SJSA1 (cell line): ENCODE results near the gene FBXL17. TPM values are rescaled to one million over a fixed set of nuclear protein-coding genes. Genes with fewer than 3 reads are reported as not detected.

Experiments used
- DNase-seq, 2 experiments: peaks; one replicate each; pipeline ENCODE4 v3.0.0-alpha.2; 2015 to 2020; ENCODE audit warnings: low spot score in 2 of 2, low read depth in 1 of 2
- H3K27ac ChIP-seq: fragments of 250-450 bp; sonication (Bioruptor Pico); 2 replicates; pipeline ENCODE4 v1.5.1; 2020; ENCODE audit warnings: mild to moderate bottlenecking, moderate library complexity
- H3K27me3 ChIP-seq: fragments of 250-450 bp; sonication (Bioruptor Pico); replicated peaks from 2 replicates; pipeline ENCODE4 v1.5.1; 2020; ENCODE audit warnings: mild to moderate bottlenecking, moderate library complexity
- H3K36me3 ChIP-seq: fragments of 250-450 bp; sonication (Bioruptor Pico); 2 replicates; pipeline ENCODE4 v1.5.1; 2020; ENCODE audit warnings: mild to moderate bottlenecking
- H3K4me1 ChIP-seq: fragments of 250-450 bp; sonication (Bioruptor Pico); replicated peaks from 2 replicates; pipeline ENCODE4 v1.6.1; 2021; ENCODE audit warnings: mild to moderate bottlenecking
- H3K4me3 ChIP-seq: fragments of 250-450 bp; sonication (Bioruptor Pico); 2 replicates; pipeline ENCODE4 v1.5.1; 2020; ENCODE audit warnings: mild to moderate bottlenecking
- H3K9me3 ChIP-seq: fragments of 250-450 bp; sonication (Bioruptor Pico); replicated peaks from 2 replicates; pipeline ENCODE4 v1.5.1; 2020; ENCODE audit warnings: mild to moderate bottlenecking
- total RNA-seq: library from RNA; depleted of rRNA; stranded (reverse); fragments of >200 nt; shearing (Covaris generic); gene quantifications from 2 replicates; pipeline ENCODE4 v1.2.3, GENCODE V29; 2014

FBXL17 gene
- total RNA-seq, 1 experiment from 2014 or later, result 11.5 TPM

DNA sequence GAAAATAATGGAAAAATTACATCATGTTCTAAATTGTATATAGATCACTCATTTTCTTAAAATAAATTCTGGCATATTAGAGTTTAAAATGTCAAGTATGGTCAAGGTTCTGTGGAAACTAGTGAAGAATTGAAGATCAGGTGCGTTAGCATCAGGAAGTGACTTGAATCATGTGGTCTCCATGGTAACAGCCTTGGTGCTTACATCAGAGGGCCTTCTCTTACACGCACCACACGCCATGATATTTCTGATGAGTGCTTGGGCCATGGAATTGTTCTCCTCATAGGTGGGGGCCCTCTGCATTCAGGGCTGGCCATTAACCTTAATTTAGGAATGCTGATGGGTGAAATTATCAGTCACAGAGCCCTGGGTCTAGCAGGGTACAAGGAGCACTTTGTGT, 423.0 kb downstream of the FBXL17 start:
- Histone ChIP-seq H3K27me3 (no peaks in the 10 kb centered on the region), H3K4me3 (no peak overlapping the region), H3K36me3 (no peaks in the 10 kb centered on the region), H3K4me1 (no peaks in the 10 kb centered on the region), H3K27ac (no peak overlapping the region), H3K9me3 (no peaks in the 10 kb centered on the region)
- no peak for DNase-seq

GRCh38 chr5:107958432-107958831, 423.5 kb downstream of the FBXL17 start:
- Histone ChIP-seq H3K4me3 (no peak overlapping the region), H3K4me1 (no peaks in the 10 kb centered on the region), H3K9me3 (no peaks in the 10 kb centered on the region), H3K27ac (no peak overlapping the region), H3K36me3 (no peaks in the 10 kb centered on the region), H3K27me3 (no peaks in the 10 kb centered on the region)
- no peak for DNase-seq

DNA sequence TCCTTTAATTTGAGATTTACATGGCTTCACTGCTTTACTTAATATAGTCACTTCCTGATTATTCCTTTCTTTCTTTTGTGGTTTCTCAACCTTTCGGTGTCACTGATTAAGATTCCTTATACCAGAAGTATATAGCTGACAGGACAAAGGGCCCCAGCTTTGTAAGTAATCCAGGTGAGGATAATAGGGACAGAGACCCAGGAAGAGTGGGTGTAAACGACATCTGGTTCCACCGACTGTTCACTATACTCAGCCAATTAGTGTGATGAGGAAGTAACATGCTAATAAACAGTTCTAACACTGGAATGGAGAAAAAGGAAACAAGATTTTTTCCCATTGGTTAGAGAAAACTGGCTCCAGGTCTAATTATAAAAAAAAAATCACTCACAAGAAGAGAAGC, 424.8 kb downstream of the FBXL17 start:
- Histone ChIP-seq H3K27me3 (no peaks in the 10 kb centered on the region), H3K27ac (no peak overlapping the region), H3K4me3 (no peak overlapping the region), H3K9me3 (no peaks in the 10 kb centered on the region), H3K4me1 (no peaks in the 10 kb centered on the region), H3K36me3 (no peaks in the 10 kb centered on the region)
- DNase-seq, result no peak

- H3K27ac ChIP-seq, result no peak overlapping the region
- H3K36me3 ChIP-seq, result no peaks in the 10 kb centered on the region
- no peak for DNase-seq
- no peak overlapping the region for H3K4me3 ChIP-seq
- H3K9me3 ChIP-seq, result no peaks in the 10 kb centered on the region
- H3K4me1 ChIP-seq, result no peaks in the 10 kb centered on the region
- H3K27me3 ChIP-seq, result no peaks in the 10 kb centered on the region
Measured at GRCh38 chr5:107955321-107955720, 426.6 kb downstream of the FBXL17 start.

- Histone ChIP-seq H3K9me3 (no peaks in the 10 kb centered on the region), H3K27ac (no peak overlapping the region), H3K36me3 (0 out of 2 replicates have a peak, but pooled peaks cover 4% of the 10 kb centered on the region), H3K4me1 (no peaks in the 10 kb centered on the region), H3K4me3 (no peak overlapping the region), H3K27me3 (no peaks in the 10 kb centered on the region)
- no peak for DNase-seq
Measured at GRCh38 chr5:107954254-107954653, 427.6 kb downstream of the FBXL17 start.

DNA sequence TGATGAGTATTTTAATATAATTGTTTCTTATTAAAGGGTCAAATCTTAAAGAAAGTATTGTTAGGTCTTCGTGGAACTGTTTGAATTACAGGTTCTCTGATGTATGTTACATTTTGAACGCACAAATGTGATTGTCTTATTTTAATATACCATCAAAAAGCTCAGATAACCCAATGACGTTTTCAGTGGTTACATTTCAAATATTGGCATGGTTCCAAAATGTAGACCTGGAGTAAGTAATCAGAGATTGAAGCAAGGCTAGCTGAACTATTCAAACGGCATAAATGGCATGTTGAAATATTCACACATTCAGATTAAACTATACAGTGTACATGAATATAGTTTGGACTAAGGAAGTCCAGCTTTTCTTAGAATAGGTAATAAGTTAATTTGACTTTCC, 429.4 kb downstream of the FBXL17 start:
- Histone ChIP-seq H3K4me3 (no peak overlapping the region), H3K36me3 (0 out of 2 replicates have a peak, but pooled peaks cover 4% of the 10 kb centered on the region), H3K4me1 (no peaks in the 10 kb centered on the region), H3K9me3 (no peaks in the 10 kb centered on the region), H3K27ac (no peak overlapping the region), H3K27me3 (no peaks in the 10 kb centered on the region)
- DNase-seq, result no peak

DNA sequence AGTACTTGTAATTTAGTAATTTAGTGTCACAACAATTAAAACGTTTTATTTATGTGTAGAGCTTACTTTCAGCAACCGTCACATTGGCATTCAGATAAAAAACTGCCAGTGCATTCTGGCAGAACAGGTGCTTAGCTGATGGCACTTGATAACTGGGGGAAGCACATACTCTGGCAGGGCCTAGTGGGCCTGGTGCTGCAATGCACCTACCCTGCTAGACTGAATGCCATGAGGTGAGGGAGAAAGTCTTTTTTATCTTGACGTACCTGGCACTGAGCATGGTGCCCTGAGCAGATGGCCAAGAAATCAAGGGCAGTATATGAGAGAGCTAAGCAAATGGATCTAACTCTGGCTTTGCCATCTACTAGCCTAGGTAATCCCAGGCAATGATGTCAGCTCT, 430.6 kb downstream of the FBXL17 start:
- Histone ChIP-seq H3K27ac (no peak overlapping the region), H3K4me1 (no peaks in the 10 kb centered on the region), H3K4me3 (no peak overlapping the region), H3K27me3 (no peaks in the 10 kb centered on the region), H3K9me3 (no peaks in the 10 kb centered on the region), H3K36me3 (0 out of 2 replicates have a peak, but pooled peaks cover 4% of the 10 kb centered on the region)
- DNase-seq, result no peak

- Histone ChIP-seq H3K4me3 (no peak overlapping the region), H3K27ac (no peak overlapping the region), H3K36me3 (0 out of 2 replicates have a peak, but pooled peaks cover 4% of the 10 kb centered on the region), H3K27me3 (no peaks in the 10 kb centered on the region), H3K4me1 (no peaks in the 10 kb centered on the region), H3K9me3 (no peaks in the 10 kb centered on the region)
- no peak for DNase-seq
Measured at GRCh38 chr5:107950776-107951175, 431.1 kb downstream of the FBXL17 start.

GRCh38 chr5:107949688-107950341, 432.1 kb downstream of the FBXL17 start:
- Histone ChIP-seq H3K4me3 (no peak overlapping the region), H3K27ac (no peak overlapping the region), H3K36me3 (0 out of 2 replicates have a peak, but pooled peaks cover 4% of the 10 kb centered on the region), H3K9me3 (no peaks in the 10 kb centered on the region), H3K27me3 (no peaks in the 10 kb centered on the region), H3K4me1 (no peaks in the 10 kb centered on the region)
- DNase-seq, result no peak

DNA sequence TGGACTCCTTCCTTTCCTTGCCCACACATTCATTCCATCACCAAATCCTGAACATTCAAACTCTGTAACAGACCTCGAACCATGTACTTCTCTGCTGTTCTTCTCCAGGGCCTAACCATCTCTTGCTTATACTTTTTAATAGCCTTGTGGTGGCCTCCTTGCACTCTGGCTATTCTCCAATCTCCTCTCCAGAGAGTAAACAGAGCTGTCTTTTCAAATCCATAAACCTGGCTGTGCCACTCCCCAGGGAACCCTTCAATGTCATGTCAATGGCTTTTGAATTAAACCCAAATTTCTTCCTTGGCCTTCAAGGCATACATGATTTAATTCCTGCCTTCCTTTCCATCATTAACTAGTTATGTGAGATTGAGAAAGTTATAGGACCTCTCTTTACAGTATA, 433.5 kb downstream of the FBXL17 start:
- Histone ChIP-seq H3K4me1 (no peaks in the 10 kb centered on the region), H3K27me3 (no peaks in the 10 kb centered on the region), H3K27ac (no peak overlapping the region), H3K9me3 (no peaks in the 10 kb centered on the region), H3K36me3 (0 out of 2 replicates have a peak, but pooled peaks cover 4% of the 10 kb centered on the region), H3K4me3 (no peak overlapping the region)
- DNase-seq, result no peak

DNA sequence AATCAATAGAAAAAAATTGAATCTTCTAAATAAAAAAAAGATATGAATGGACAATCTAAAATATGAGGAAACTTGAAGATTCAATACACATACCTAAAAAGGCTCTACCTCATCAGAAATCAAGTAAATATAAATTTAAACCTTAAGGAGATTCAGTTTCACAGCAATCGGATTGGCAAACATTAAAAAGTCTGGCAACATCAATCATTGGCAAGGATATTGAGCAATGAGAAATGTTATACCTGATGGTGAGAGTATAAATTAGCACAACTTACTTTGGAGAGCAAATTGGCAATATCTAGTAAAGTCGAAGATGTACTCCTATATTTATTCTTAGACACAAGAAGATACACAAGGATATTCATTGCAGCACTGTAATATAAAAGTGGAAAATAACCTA, 436.8 kb downstream of the FBXL17 start:
- no peak overlapping the region for H3K4me3 ChIP-seq
- 0 out of 2 replicates have a peak, but pooled peaks cover 4% of the 10 kb centered on the region for H3K36me3 ChIP-seq
- no peak overlapping the region for H3K27ac ChIP-seq
- no peaks in the 10 kb centered on the region for H3K4me1 ChIP-seq
- no peak for DNase-seq
- H3K9me3 ChIP-seq, result no peaks in the 10 kb centered on the region
- no peaks in the 10 kb centered on the region for H3K27me3 ChIP-seq

DNA sequence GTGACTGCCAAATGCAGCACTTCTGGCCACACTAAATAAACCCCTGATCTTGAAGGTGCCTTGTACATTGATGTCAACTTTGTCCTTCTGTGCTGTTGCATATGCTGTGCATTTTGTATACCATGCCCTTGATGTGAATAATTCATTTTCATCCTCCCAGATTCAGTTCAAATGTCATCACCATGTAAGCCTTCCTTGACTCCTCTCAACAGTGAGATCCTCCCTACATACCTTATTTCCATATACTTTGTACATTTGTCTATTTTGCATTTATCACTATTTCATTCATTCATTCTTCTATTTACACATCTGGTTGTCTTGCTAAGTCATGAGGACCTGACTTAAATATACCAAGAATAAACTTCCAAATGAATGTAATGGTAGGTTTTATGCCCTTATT, 438.0 kb downstream of the FBXL17 start:
- no peak for DNase-seq
- Histone ChIP-seq H3K9me3 (no peaks in the 10 kb centered on the region), H3K36me3 (no peaks in the 10 kb centered on the region), H3K4me1 (no peaks in the 10 kb centered on the region), H3K27me3 (no peaks in the 10 kb centered on the region), H3K4me3 (no peak overlapping the region), H3K27ac (no peak overlapping the region)

DNA sequence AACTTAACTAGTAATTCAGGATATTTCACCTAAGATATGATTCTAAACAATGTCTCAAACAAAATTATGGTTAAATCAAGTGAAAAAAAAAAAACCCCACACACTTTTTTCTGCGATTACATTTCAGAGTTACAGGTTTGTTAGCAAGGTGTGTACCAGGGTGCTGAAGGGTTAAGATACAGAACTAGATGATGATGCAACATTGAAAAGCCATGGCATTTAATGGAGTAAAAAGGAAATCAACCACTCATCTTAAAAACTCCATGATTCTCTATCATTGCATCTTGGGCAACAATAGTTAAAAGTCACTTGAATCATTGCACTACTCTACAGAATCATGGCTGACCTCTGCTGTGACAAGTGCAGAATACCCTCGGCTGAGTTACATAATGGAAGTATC, 440.9 kb downstream of the FBXL17 start:
- Histone ChIP-seq H3K4me1 (no peaks in the 10 kb centered on the region), H3K27me3 (no peaks in the 10 kb centered on the region), H3K4me3 (no peak overlapping the region), H3K9me3 (no peaks in the 10 kb centered on the region), H3K27ac (no peak overlapping the region), H3K36me3 (no peaks in the 10 kb centered on the region)
- DNase-seq, result no peak

DNA sequence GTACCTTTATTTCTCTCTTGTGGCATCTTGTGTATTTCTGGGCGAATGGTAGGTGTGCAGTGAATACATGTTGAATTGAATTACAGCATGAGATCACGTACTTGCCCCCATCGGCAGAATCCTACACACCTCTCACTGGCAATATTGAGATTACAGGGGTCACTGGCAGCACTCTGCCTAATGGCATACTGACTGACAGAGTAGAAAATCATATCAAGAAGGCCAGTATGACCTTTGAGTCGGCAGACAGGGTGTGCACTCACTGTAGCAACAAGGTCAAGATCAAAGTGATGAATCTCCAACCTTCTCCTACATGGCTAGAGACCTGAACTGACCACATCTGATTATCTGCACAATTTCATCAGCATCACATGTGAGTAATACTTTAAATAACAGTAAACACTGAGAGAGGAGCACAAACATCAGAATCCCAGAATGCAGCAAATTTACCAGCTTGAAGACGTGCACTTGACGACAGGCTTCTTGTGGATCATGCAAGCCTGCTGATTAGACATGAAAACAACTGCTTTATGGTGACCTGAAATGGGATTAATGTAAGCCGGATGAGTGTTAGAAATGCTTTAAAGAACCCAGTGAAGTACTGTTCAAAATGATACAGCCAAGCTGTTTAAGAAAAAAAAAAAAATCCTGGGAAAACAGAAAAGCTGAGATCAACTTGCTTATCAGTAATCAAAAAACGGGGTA, 444.1 kb downstream of the FBXL17 start:
- Histone ChIP-seq H3K27me3 (no peaks in the 10 kb centered on the region), H3K27ac (no peak overlapping the region), H3K36me3 (no peaks in the 10 kb centered on the region), H3K4me3 (no peak overlapping the region), H3K4me1 (no peaks in the 10 kb centered on the region), H3K9me3 (no peaks in the 10 kb centered on the region)
- no peak for DNase-seq
